ENCODE measurements around the gene VPS35L.
"Not testable (repeated sequence)": the region's sequence is repeated elsewhere in the genome, so short reads cannot be mapped to it uniquely, and the experiment has no call there.

VPS35L gene

GRCh38 chr16:19715566-19715965, 160.1 kb downstream of the VPS35L start:
- DNase-seq: no peak

GRCh38 chr16:19716183-19716582, 160.7 kb downstream of the VPS35L start:
- DNase-seq: no peak

- not testable (repeated sequence) for DNase-seq
Measured at GRCh38 chr16:19716728-19717127, 161.2 kb downstream of the VPS35L start.

- DNase-seq: no peak
Measured at GRCh38 chr16:19717314-19717713, 161.8 kb downstream of the VPS35L start.

- DNase-seq: peak; percentile 59
Measured at GRCh38 chr16:19717741-19718623, 162.5 kb downstream of the VPS35L start, which contains the start of the genes IQCK and KNOP1. Gene IQCK, plus strand, starts transcription at chr16:19718271. Its CDS starts 36 bp downstream, at chr16:19718307. Gene KNOP1, minus strand, starts transcription at chr16:19718227. Its CDS starts 3,192 bp downstream, at chr16:19715035.

GRCh38 chr16:19718624-19718965, 163.1 kb downstream of the VPS35L start:
- DNase-seq: no peak

GRCh38 chr16:19722269-19722952, 166.9 kb downstream of the VPS35L start:
- DNase-seq: no peak

GRCh38 chr16:19722981-19723380, 167.5 kb downstream of the VPS35L start:
- DNase-seq: no peak

- DNase-seq: no peak
Measured at GRCh38 chr16:19728636-19728965, 173.1 kb downstream of the VPS35L start.

GRCh38 chr16:19733551-19733950, 178.0 kb downstream of the VPS35L start:
- no peak for DNase-seq

- no peak for DNase-seq
Measured at GRCh38 chr16:19735074-19735867, 179.8 kb downstream of the VPS35L start.

- no peak for DNase-seq
Measured at GRCh38 chr16:19737306-19738038, 182.0 kb downstream of the VPS35L start.

- no peak for DNase-seq
Measured at GRCh38 chr16:19741354-19741753, 185.9 kb downstream of the VPS35L start.

GRCh38 chr16:19743816-19744159, 188.3 kb downstream of the VPS35L start:
- no peak for DNase-seq

GRCh38 chr16:19744670-19745069, 189.2 kb downstream of the VPS35L start:
- no peak for DNase-seq

GRCh38 chr16:19745286-19746010, 189.9 kb downstream of the VPS35L start:
- DNase-seq: no peak

GRCh38 chr16:19746561-19746960, 191.1 kb downstream of the VPS35L start:
- DNase-seq: no peak

- DNase-seq: no peak
Measured at GRCh38 chr16:19748389-19749168, 193.1 kb downstream of the VPS35L start.

- DNase-seq: no peak
Measured at GRCh38 chr16:19749571-19750080, 194.1 kb downstream of the VPS35L start.

Data from amniotic stem cell (primary cell).